Panc1 (cell line): ENCODE data around the gene NOTCH2. TPM values are rescaled to one million over a fixed set of nuclear protein-coding genes. Genes with fewer than 3 reads are reported as not detected.

ENCODE experiments used
- ATAC-seq: fragments of 200-7000 bp; cut with Tn5 transposase; 2 replicates; pipeline ENCODE4 v1.9.1; 2020; ENCODE audit warnings: mild to moderate bottlenecking, moderate library complexity
- BruUV-seq: library from RNA; stranded (reverse); fragments of 400-500 nt; replicated peaks from 2 replicates; lab custom pipeline; 2021; lab: Mats Ljungman, UMichigan
- CTCF ChIA-PET: fragments of 300-600 bp; sonication (Branson Sonifier 250); formaldehyde crosslinking; loops from one replicate; lab custom pipeline; 2022; ENCODE audit warnings: antibody characterized with exemption; lab: Charles Lee
- POLR2A ChIA-PET: fragments of 300-600 bp; sonication (Branson Sonifier 250); formaldehyde crosslinking; loops from one replicate; lab custom pipeline; 2022; ENCODE audit warnings: antibody characterized with exemption; lab: Charles Lee
- DNase-seq: peaks from one replicate; pipeline ENCODE4 v3.0.0-alpha.2; 2010; ENCODE audit warnings: low read depth, low spot score
- H3K27ac ChIP-seq: 2 replicates; pipeline ENCODE4 v1.5.1; 2011; ENCODE audit warnings: mild to moderate bottlenecking, low read length, inconsistent platforms
- H3K27me3 ChIP-seq: fragments of 200-500 bp; sonication (Bioruptor generic); 2 replicates; pipeline ENCODE4 v1.6.0; 2014; ENCODE audit warnings: low read length, inconsistent platforms; ENCODE audit not compliant: control insufficient read depth, insufficient read depth
- H3K36me3 ChIP-seq: fragments of 200-500 bp; sonication (Bioruptor generic); 2 replicates; pipeline ENCODE4 v1.5.1; 2014; ENCODE audit warnings: inconsistent platforms, mild to moderate bottlenecking, low read length, moderate library complexity; ENCODE audit not compliant: control insufficient read depth, insufficient read depth
- H3K4me1 ChIP-seq: 2 replicates; pipeline ENCODE4 v1.5.1; 2011; ENCODE audit warnings: inconsistent platforms, mild to moderate bottlenecking, low read length, moderate library complexity; ENCODE audit not compliant: control insufficient read depth, insufficient read depth
- H3K4me3 ChIP-seq, 2 experiments: 2 replicates each; pipeline ENCODE4 v1.5.1; 2011 to 2012; ENCODE audit warnings: low read depth in 2 of 2, low read length in 2 of 2, mild to moderate bottlenecking in 2 of 2, inconsistent platforms in 1 of 2, moderate library complexity in 1 of 2
- H3K9me3 ChIP-seq: fragments of 200-500 bp; sonication (Bioruptor generic); 2 replicates; pipeline ENCODE4 v1.5.1; 2014; ENCODE audit warnings: low read depth, mild to moderate bottlenecking, inconsistent platforms, low read length, moderate library complexity; ENCODE audit not compliant: control insufficient read depth, insufficient read depth
- CTCF ChIP-seq: fragments of 450-650 bp; IDR thresholded peaks from 2 replicates; pipeline ENCODE4 v1.5.1; 2017; ENCODE audit warnings: mild to moderate bottlenecking
- POLR2AphosphoS5 ChIP-seq: IDR thresholded peaks from 2 replicates; pipeline ENCODE4 v1.6.1; 2012; ENCODE audit warnings: mild to moderate bottlenecking, low read depth, low read length, moderate library complexity
- SIN3A ChIP-seq: IDR thresholded peaks from 2 replicates; pipeline ENCODE4 v1.6.1; 2012; ENCODE audit warnings: low read depth, mild to moderate bottlenecking, low read length, moderate library complexity, borderline replicate concordance; ENCODE audit not compliant: insufficient read depth
- TCF7L2 ChIP-seq: IDR thresholded peaks from 2 replicates; pipeline ENCODE4 v1.6.1; 2011; ENCODE audit warnings: mild to moderate bottlenecking, low read depth, low read length, inconsistent platforms
- in situ Hi-C: cut with HindIII; loops from 2 replicates; pipeline ENCODE4 v1.10.0; 2016; ENCODE audit warnings: low sequenced_read_pairs, low pct_unique_long_range_greater_than_20kb
- intact Hi-C: fragments of 100-400 bp; cut with micrococcal nuclease; formaldehyde crosslinking; loops from one replicate; pipeline ENCODE4 v1.10.0; 2022; ENCODE audit not compliant: unreplicated experiment
- total RNA-seq: library from RNA; stranded (reverse); gene quantifications from one replicate; pipeline ENCODE4 v1.2.1, GENCODE V29; 2021; ENCODE audit not compliant: unreplicated experiment
- TF ChIP-seq, protein P1 (sequence below), 2 experiments: IDR thresholded peaks; 2 replicates each; pipeline ENCODE4 v1.6.1; 2011 to 2012; ENCODE audit warnings: low read depth in 2 of 2, control low read depth in 1 of 2, low read length in 1 of 2, mild to moderate bottlenecking in 1 of 2, moderate library complexity in 1 of 2; ENCODE audit not compliant: insufficient read depth in 1 of 2

The NOTCH2 gene
- total RNA-seq, 1 experiment from 2014 or later: 191 TPM

DNA sequence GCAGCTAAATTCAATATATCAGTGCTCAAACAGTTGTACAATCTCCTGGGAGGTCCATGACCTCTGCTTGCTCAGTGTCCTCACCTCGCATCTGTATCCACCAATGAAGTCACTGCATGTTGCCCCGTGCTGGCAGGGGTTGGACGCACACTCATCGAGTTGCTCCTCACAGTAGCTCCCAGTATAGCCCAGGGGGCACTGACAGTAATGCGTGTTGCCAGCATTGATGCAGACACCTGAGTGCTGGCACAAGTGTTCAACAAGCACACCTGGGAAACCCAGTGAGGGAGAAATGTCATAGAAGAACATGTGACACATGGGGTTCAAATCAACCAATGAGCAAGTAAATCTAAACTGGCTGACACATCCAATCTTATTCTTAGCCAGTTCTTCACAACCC is 132.3 kb downstream of the NOTCH2 start:
- POLR2A ChIA-PET: no interaction called here
- H3K4me3 ChIP-seq: no peak overlapping the region
- no TSS peak for BruUV-seq
- H3K27ac ChIP-seq: no peak overlapping the region
- H3K27me3 ChIP-seq: no peaks in the 10 kb centered on the region
- DNase-seq: no peak
- no peak for ATAC-seq
- CTCF ChIA-PET: no interaction called here
- H3K4me1 ChIP-seq: no peaks in the 10 kb centered on the region
- H3K36me3 ChIP-seq: peaks cover 31% of the 10 kb centered on the region
- H3K9me3 ChIP-seq: peaks cover 3% of the 10 kb centered on the region; the same call in 1 of the 2 replicates
- no peak for TF ChIP-seq SIN3A
- no peak for TF ChIP-seq TCF7L2
- no peak for TF ChIP-seq CTCF
- TF ChIP-seq, protein P1, sequence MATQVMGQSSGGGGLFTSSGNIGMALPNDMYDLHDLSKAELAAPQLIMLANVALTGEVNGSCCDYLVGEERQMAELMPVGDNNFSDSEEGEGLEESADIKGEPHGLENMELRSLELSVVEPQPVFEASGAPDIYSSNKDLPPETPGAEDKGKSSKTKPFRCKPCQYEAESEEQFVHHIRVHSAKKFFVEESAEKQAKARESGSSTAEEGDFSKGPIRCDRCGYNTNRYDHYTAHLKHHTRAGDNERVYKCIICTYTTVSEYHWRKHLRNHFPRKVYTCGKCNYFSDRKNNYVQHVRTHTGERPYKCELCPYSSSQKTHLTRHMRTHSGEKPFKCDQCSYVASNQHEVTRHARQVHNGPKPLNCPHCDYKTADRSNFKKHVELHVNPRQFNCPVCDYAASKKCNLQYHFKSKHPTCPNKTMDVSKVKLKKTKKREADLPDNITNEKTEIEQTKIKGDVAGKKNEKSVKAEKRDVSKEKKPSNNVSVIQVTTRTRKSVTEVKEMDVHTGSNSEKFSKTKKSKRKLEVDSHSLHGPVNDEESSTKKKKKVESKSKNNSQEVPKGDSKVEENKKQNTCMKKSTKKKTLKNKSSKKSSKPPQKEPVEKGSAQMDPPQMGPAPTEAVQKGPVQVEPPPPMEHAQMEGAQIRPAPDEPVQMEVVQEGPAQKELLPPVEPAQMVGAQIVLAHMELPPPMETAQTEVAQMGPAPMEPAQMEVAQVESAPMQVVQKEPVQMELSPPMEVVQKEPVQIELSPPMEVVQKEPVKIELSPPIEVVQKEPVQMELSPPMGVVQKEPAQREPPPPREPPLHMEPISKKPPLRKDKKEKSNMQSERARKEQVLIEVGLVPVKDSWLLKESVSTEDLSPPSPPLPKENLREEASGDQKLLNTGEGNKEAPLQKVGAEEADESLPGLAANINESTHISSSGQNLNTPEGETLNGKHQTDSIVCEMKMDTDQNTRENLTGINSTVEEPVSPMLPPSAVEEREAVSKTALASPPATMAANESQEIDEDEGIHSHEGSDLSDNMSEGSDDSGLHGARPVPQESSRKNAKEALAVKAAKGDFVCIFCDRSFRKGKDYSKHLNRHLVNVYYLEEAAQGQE (IDR thresholded peaks at IDR 0.05; ENCODE audit: insufficient read depth in 1 of 2, low read depth in 2 of 2, low read length in 1 of 2): no peak
- TF ChIP-seq POLR2AphosphoS5: no peak
- in situ Hi-C loops (no loop called here), intact Hi-C loops (no loop called here)

DNA sequence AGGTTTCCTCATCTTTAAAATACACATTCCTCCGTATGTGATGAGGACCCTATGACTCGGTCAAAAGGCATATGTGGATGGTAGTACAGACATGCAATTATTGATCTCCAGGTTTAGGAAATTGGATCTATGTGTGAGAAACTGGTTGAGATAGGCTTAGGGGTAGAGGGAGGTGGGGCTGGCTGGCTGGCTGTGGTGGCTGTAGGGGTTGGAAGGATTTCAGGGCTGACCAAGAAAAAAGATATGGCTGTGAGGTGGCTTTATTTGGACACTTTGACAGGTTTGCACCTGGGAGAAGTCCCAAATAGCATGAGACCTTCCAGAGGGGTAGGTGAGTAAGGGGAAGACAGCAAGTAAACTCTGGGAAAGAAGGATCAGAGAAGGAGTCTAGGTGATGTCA is 133.5 kb downstream of the NOTCH2 start:
- no peak for DNase-seq
- Histone ChIP-seq H3K27me3 (no peaks in the 10 kb centered on the region), H3K9me3 (peaks cover 3% of the 10 kb centered on the region; the same call in 1 of the 2 replicates), H3K4me3 (no peak overlapping the region), H3K4me1 (no peaks in the 10 kb centered on the region), H3K36me3 (peaks cover 31% of the 10 kb centered on the region), H3K27ac (no peak overlapping the region)
- no TSS peak for BruUV-seq
- ChIA-PET CTCF (no interaction called here), POLR2A (no interaction called here)
- intact Hi-C loops: loop anchor here (2.0 kb wide), 1 partner anchor 15 kb away; no protein-coding TSS in a partner anchor
- TF ChIP-seq, protein P1 (IDR thresholded peaks at IDR 0.05; ENCODE audit: insufficient read depth in 1 of 2, low read depth in 2 of 2, low read length in 1 of 2): no peak
- TF ChIP-seq SIN3A: no peak
- TF ChIP-seq POLR2AphosphoS5: no peak
- no peak for TF ChIP-seq TCF7L2
- TF ChIP-seq CTCF: no peak
- no peak for ATAC-seq
- in situ Hi-C loops: no loop called here
